Upper lobe of left lung (tissue), 6 donors: ENCODE measurements around the gene C1orf198. TPM values are rescaled to one million over a fixed set of nuclear protein-coding genes. Genes with fewer than 3 reads are reported as not detected.

ENCODE experiments used
- ATAC-seq, 2 donors: fragments of 200-7000 bp; cut with Tn5 transposase; one replicate each; pipeline ENCODE4 v1.9.1; 2022; ENCODE audit warnings: mild to moderate bottlenecking in 2 of 2, moderate library complexity in 2 of 2; ENCODE audit not compliant: low FRiP score in 2 of 2
- DNase-seq, 2 donors: peaks; one replicate each; pipeline ENCODE4 v3.0.0-alpha.2; 2019 to 2020
- H3K27ac ChIP-seq, 4 donors: fragments of 200-600 bp; sonication (generic); one replicate each; pipeline ENCODE4 v1.5.1; 2016 to 2019
- H3K27me3 ChIP-seq, 4 donors: fragments of 200-600 bp; sonication (generic); one replicate each; pipeline ENCODE4 v1.5.1; 2017 to 2019
- H3K36me3 ChIP-seq, 4 donors: fragments of 200-600 bp; sonication (generic); one replicate each; pipeline ENCODE4 v1.5.1; 2016 to 2019
- H3K4me1 ChIP-seq, 4 donors: fragments of 200-600 bp; sonication (generic); one replicate each; pipeline ENCODE4 v1.5.1; 2018 to 2019
- H3K4me3 ChIP-seq, 4 donors: fragments of 200-600 bp; sonication (generic); one replicate each; pipeline ENCODE4 v1.5.1; 2017 to 2019; ENCODE audit warnings: mild to moderate bottlenecking in 2 of 4, moderate library complexity in 1 of 4
- H3K9me3 ChIP-seq, 4 donors: fragments of 200-600 bp; sonication (generic); one replicate each; pipeline ENCODE4 v1.5.1; 2018 to 2019
- CTCF ChIP-seq, 6 experiments: fragments of 450-650 bp in 4 of 6; fragments of 200-600 bp in 2 of 6; sonication (generic) in 2 of 6; IDR thresholded peaks; one replicate each; pipeline ENCODE4 v1.5.1; 2016 to 2019; ENCODE audit warnings: antibody characterized with exemption in 6 of 6
- EP300 ChIP-seq, 4 donors: sonication (generic); formaldehyde crosslinking; IDR thresholded peaks; one replicate each; pipeline ENCODE4 v1.5.1; 2017; ENCODE audit warnings: antibody characterized with exemption in 4 of 4, control low read depth in 2 of 4
- POLR2A ChIP-seq, 4 donors: fragments of 450-650 bp; IDR thresholded peaks; one replicate each; pipeline ENCODE4 v1.5.1; 2016 to 2017; ENCODE audit warnings: antibody characterized with exemption in 4 of 4, mild to moderate bottlenecking in 2 of 4
- POLR2AphosphoS5 ChIP-seq, 2 donors: sonication (generic); formaldehyde crosslinking; IDR thresholded peaks; one replicate each; pipeline ENCODE4 v1.5.1; 2017; ENCODE audit warnings: antibody characterized with exemption in 2 of 2
- WGBS, 2 donors: methylation state at CpG; one replicate each; pipeline ENCODE4 v1.1.5; 2017 to 2018; 5-methylcytosine and 5-hydroxymethylcytosine counted together
- total RNA-seq, 6 donors: library from RNA; depleted of rRNA in 4 of 6; stranded (reverse); fragments of >200 nt in 4 of 6; gene quantifications; one replicate each; pipeline versions ENCODE4 v1.1.0 to v1.2.1, GENCODE V29; 2016 to 2021
- donor health status: DM: no; HTN: no; CAD: no; lungs with moderate emphysema.
- donor health status: DM: no; HTN: yes; CAD: no; lungs with severe emphysema.

Gene C1orf198
- total RNA-seq, 6 donors from 2014 or later: 51.3 to 241 (median 125) TPM

GRCh38 chr1:230827801-230828200 is 40.5 kb downstream of the C1orf198 start:
- DNase-seq (no peak), ATAC-seq (no peak)
- H3K27ac ChIP-seq: peak overlapping the region in 1 of 4 donors; percentile 6
- no peaks in the 10 kb centered on the region for H3K36me3 ChIP-seq
- TF ChIP-seq CTCF (IDR thresholded peaks at IDR 0.05): no peak
- TF ChIP-seq POLR2AphosphoS5 (IDR thresholded peaks at IDR 0.05): no peak
- 78% methylated on average over 5 of the region's 5 CpGs for WGBS, 2 donors
- H3K9me3 ChIP-seq: no peaks in the 10 kb centered on the region
- H3K27me3 ChIP-seq: no peaks in the 10 kb centered on the region
- peaks cover 12 to 19% (median 17%) of the 10 kb centered on the region in 4 donors for H3K4me1 ChIP-seq
- H3K4me3 ChIP-seq: no peak overlapping the region

- ATAC-seq (no peak), DNase-seq (no peak)
- TF ChIP-seq POLR2AphosphoS5 (IDR thresholded peaks at IDR 0.05) (peak in 1 of 2 donors; percentile 16), CTCF (IDR thresholded peaks at IDR 0.05) (no peak)
- Histone ChIP-seq H3K9me3 (no peaks in the 10 kb centered on the region), H3K27ac (peak overlapping the region in 2 of 4 donors; percentile 17 to 23), H3K4me1 (peaks cover 12 to 19% (median 17%) of the 10 kb centered on the region in 4 donors), H3K4me3 (no peak overlapping the region), H3K36me3 (no peaks in the 10 kb centered on the region), H3K27me3 (no peaks in the 10 kb centered on the region)
- 69 to 82% methylated on average over 7 of the region's 7 CpGs for WGBS, 2 donors
Observed at GRCh38 chr1:230827081-230827681, 41.1 kb downstream of the C1orf198 start.

- Histone ChIP-seq H3K9me3 (no peaks in the 10 kb centered on the region), H3K27me3 (no peaks in the 10 kb centered on the region), H3K4me1 (peaks cover 12 to 19% (median 17%) of the 10 kb centered on the region in 4 donors), H3K4me3 (no peak overlapping the region), H3K36me3 (no peaks in the 10 kb centered on the region), H3K27ac (peak overlapping the region in 2 of 4 donors; percentile 17 to 24)
- 79 to 84% methylated on average over 9 of the region's 9 CpGs for WGBS, 2 donors
- TF ChIP-seq POLR2AphosphoS5 (IDR thresholded peaks at IDR 0.05) (no peak), EP300 (IDR thresholded peaks at IDR 0.05) (no peak)
- DNase-seq (no peak), ATAC-seq (no peak)
Observed at GRCh38 chr1:230826166-230826875, 42.0 kb downstream of the C1orf198 start.

- no peaks in the 10 kb centered on the region for H3K27me3 ChIP-seq
- no peak for ATAC-seq
- WGBS, 2 donors: 69 to 72% methylated on average over 3 of the region's 3 CpGs
- H3K9me3 ChIP-seq: no peaks in the 10 kb centered on the region
- no peak for DNase-seq
- peaks cover 12 to 19% (median 17%) of the 10 kb centered on the region in 4 donors for H3K4me1 ChIP-seq
- no peaks in the 10 kb centered on the region for H3K36me3 ChIP-seq
- H3K27ac ChIP-seq: peak overlapping the region in 2 of 4 donors; percentile 24 to 61
- no peak overlapping the region for H3K4me3 ChIP-seq
- TF ChIP-seq POLR2AphosphoS5 (IDR thresholded peaks at IDR 0.05): no peak
- TF ChIP-seq POLR2A (IDR thresholded peaks at IDR 0.05): no peak
- no peak for TF ChIP-seq CTCF (IDR thresholded peaks at IDR 0.05)
- no peak for TF ChIP-seq EP300 (IDR thresholded peaks at IDR 0.05)
Observed at GRCh38 chr1:230825761-230826160, 42.6 kb downstream of the C1orf198 start.

GRCh38 chr1:230824919-230825721 is 43.2 kb downstream of the C1orf198 start:
- Histone ChIP-seq H3K27ac (peak overlapping the region in 3 of 4 donors; percentile 24 to 61 (median 35)), H3K36me3 (no peaks in the 10 kb centered on the region), H3K9me3 (no peaks in the 10 kb centered on the region), H3K27me3 (no peaks in the 10 kb centered on the region), H3K4me1 (peaks cover 12 to 19% (median 17%) of the 10 kb centered on the region in 4 donors), H3K4me3 (no peak overlapping the region)
- DNase-seq (no peak), ATAC-seq (peak in 1 of 2 donors; percentile 3)
- WGBS, 2 donors: 50 to 52% methylated on average over 11 of the region's 11 CpGs
- TF ChIP-seq POLR2A (IDR thresholded peaks at IDR 0.05) (no peak), POLR2AphosphoS5 (IDR thresholded peaks at IDR 0.05) (peak in 1 of 2 donors; percentile 16), CTCF (IDR thresholded peaks at IDR 0.05) (no peak)
